Hepatocyte (in vitro differentiated cells): ENCODE data around the gene AQP12A. TPM values are rescaled to one million over a fixed set of nuclear protein-coding genes. Genes with fewer than 3 reads are reported as not detected.

Source experiments
- DNase-seq: peaks from one replicate; pipeline ENCODE4 v3.0.0-alpha.2; 2016; ENCODE audit warnings: low spot score
- H2AFZ ChIP-seq: fragments of 200-600 bp; sonication (generic); 2 replicates; pipeline ENCODE4 v1.6.0; 2016; ENCODE audit warnings: antibody characterized with exemption, mild to moderate bottlenecking
- H3K27ac ChIP-seq: fragments of 200-600 bp; sonication (generic); 2 replicates; pipeline ENCODE4 v1.5.1; 2016; ENCODE audit warnings: mild to moderate bottlenecking
- H3K27me3 ChIP-seq: fragments of 200-600 bp; sonication (generic); 2 replicates; pipeline ENCODE4 v1.6.1; 2016
- H3K36me3 ChIP-seq: fragments of 200-600 bp; sonication (generic); replicated peaks from 2 replicates; pipeline ENCODE4 v1.5.1; 2016; ENCODE audit warnings: low read depth; ENCODE audit not compliant: insufficient read depth
- H3K4me1 ChIP-seq: fragments of 200-600 bp; sonication (generic); 2 replicates; pipeline ENCODE4 v1.5.1; 2016; ENCODE audit warnings: mild to moderate bottlenecking, moderate library complexity; ENCODE audit not compliant: insufficient read depth
- H3K4me2 ChIP-seq: fragments of 200-600 bp; sonication (generic); 2 replicates; pipeline ENCODE4 v1.6.0; 2016
- H3K4me3 ChIP-seq: fragments of 200-600 bp; sonication (generic); 2 replicates; pipeline ENCODE4 v1.5.1; 2016; ENCODE audit warnings: mild to moderate bottlenecking
- H3K79me2 ChIP-seq: fragments of 200-600 bp; sonication (generic); 2 replicates; pipeline ENCODE4 v1.6.0; 2017; ENCODE audit warnings: mild to moderate bottlenecking
- H3K9me2 ChIP-seq: fragments of 200-600 bp; sonication (generic); replicated peaks from 2 replicates; pipeline ENCODE4 v1.6.0; 2017; ENCODE audit warnings: mild to moderate bottlenecking; ENCODE audit not compliant: insufficient read depth
- H3K9me3 ChIP-seq: fragments of 200-600 bp; sonication (generic); 2 replicates; pipeline ENCODE4 v1.5.1; 2016; ENCODE audit warnings: low read depth, mild to moderate bottlenecking
- H4K20me1 ChIP-seq: fragments of 200-600 bp; sonication (generic); 2 replicates; pipeline ENCODE4 v1.6.0; 2016; ENCODE audit warnings: mild to moderate bottlenecking; ENCODE audit not compliant: insufficient read depth, poor library complexity, severe bottlenecking
- EZH2 ChIP-seq: fragments of 200-600 bp; sonication (generic); IDR thresholded peaks from 2 replicates; pipeline ENCODE4 v1.6.1; 2016; ENCODE audit warnings: antibody characterized with exemption, mild to moderate bottlenecking, borderline replicate concordance
- EZH2phosphoT487 ChIP-seq: fragments of 200-600 bp; sonication (generic); IDR thresholded peaks from one replicate; pipeline ENCODE4 v1.6.1; 2018; ENCODE audit warnings: antibody characterized with exemption, mild to moderate bottlenecking, low read depth, moderate library complexity; ENCODE audit not compliant: unreplicated experiment, severe bottlenecking
- WGBS: methylation state at CpG from one replicate; pipeline ENCODE4 v1.1.6; 2016; ENCODE audit warnings: low lambda C conversion rate; ENCODE audit errors: missing lambda C conversion rate; 5-methylcytosine and 5-hydroxymethylcytosine counted together
- polyA plus RNA-seq: library from polyadenylated mRNA; unstranded; fragments of >200 nt; fragmentation: Nextera tagmentation; extraction: Ambion mirVana; gene quantifications from 2 replicates; pipeline ENCODE4 v1.2.1, GENCODE V29; 2016
- total RNA-seq: library from RNA; depleted of rRNA; stranded (reverse); fragments of >200 nt; gene quantifications from 2 replicates; pipeline ENCODE4 v1.2.3, GENCODE V29; 2014
- TF ChIP-seq, protein P1 (sequence below): fragments of 200-600 bp; sonication (generic); IDR thresholded peaks from 2 replicates; pipeline ENCODE4 v1.5.1; 2016; ENCODE audit warnings: antibody characterized with exemption, mild to moderate bottlenecking; ENCODE audit not compliant: poor library complexity

The AQP12A gene
- total and polyA plus RNA-seq, 2 experiments from 2014 or later = not detected

DNA sequence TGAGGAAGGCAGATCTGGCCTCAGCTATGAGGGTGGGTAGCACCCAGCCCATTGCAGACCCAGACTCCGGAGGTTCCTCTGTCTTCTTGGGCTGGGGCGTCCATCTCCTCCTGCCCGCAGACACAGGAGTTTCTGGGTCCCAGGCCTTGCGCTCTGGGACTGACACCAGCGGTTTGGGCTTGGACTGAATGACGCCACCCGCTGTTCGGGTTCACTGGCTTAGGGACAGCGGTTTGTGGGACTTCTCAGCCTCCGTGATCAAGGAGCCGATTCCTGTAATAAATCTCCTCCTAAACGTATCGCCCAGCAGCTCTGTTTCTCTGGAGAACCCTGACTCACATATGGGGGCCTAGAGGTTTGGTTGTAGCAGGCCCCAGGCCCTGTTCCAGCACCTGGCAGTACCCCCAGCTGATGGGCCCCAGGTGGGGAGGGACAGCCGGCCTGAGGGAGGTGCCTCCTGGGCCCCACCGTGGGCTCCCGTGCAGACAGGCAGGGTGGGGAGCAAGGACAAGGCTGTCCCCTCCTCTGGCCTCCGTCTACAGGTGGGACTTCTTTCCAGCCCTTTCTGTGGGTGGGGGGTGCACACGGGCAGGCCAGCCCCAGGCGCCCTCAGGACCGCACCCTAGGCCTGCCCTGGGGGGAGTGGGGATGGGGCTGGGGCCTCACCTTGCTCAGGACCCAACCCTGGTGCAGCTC lies 4.5 kb upstream of the AQP12A start:
- WGBS = 91% methylated on average over 17 of the region's 20 CpGs
- Histone ChIP-seq H3K4me2 (peak overlapping the region; percentile 35), H3K36me3 (no peaks in the 10 kb centered on the region), H4K20me1 (no peaks in the 10 kb centered on the region), H3K27ac (peak overlapping the region; percentile 37), H3K79me2 (no peaks in the 10 kb centered on the region), H2AFZ (no peak overlapping the region), H3K4me3 (no peak overlapping the region), H3K9me2 (no peaks in the 10 kb centered on the region), H3K4me1 (peaks cover 11% of the 10 kb centered on the region), H3K9me3 (no peaks in the 10 kb centered on the region), H3K27me3 (no peaks in the 10 kb centered on the region)
- DNase-seq = no peak
- TF ChIP-seq, protein P1, sequence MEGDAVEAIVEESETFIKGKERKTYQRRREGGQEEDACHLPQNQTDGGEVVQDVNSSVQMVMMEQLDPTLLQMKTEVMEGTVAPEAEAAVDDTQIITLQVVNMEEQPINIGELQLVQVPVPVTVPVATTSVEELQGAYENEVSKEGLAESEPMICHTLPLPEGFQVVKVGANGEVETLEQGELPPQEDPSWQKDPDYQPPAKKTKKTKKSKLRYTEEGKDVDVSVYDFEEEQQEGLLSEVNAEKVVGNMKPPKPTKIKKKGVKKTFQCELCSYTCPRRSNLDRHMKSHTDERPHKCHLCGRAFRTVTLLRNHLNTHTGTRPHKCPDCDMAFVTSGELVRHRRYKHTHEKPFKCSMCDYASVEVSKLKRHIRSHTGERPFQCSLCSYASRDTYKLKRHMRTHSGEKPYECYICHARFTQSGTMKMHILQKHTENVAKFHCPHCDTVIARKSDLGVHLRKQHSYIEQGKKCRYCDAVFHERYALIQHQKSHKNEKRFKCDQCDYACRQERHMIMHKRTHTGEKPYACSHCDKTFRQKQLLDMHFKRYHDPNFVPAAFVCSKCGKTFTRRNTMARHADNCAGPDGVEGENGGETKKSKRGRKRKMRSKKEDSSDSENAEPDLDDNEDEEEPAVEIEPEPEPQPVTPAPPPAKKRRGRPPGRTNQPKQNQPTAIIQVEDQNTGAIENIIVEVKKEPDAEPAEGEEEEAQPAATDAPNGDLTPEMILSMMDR = no peak
- TF ChIP-seq EZH2phosphoT487 = no peak
- TF ChIP-seq EZH2 = no peak

DNA sequence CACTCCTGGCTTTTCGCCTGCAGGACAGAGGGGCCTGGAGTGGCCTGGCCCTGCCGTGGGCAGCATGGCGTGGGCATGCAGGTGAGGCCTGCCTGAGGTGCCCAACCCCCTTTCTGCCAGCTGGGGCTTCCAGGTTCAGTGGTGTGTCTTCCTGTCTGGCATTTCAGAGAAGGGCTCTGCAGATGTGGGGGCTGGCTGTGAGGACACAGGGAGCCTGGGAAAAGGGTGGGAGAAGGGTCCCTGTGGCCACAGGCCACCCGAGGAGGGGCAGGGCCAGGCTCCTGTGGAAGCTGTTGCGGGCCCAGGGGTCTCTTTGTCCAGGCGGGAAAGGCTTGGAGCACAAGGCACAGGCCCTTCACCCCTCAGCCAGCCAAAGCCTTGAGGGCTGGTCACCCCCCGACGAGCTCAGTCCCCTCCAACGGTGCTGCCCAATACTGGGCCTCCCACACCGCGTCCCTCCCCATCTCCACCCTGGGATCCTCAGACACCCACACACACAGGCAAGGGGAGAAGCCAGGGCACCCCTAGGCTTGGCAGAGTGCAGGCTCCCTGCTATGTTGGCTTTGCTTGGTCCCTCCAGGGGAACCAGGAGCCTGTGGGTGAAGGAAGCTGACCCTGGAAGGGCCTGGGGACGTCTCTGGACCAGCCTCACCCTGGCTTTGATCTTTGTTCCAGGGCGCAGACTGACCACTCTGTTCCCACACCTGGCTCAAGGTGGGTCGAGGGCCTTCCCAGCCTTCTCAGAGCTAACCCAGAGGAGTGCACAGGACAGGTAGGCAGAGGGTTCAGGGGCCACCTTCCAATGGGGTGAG lies 3.7 kb upstream of the AQP12A start:
- H3K9me2 ChIP-seq = no peaks in the 10 kb centered on the region
- no peaks in the 10 kb centered on the region for H3K79me2 ChIP-seq
- H3K4me2 ChIP-seq = no peak overlapping the region
- no peaks in the 10 kb centered on the region for H3K27me3 ChIP-seq
- 97% methylated on average over 14 of the region's 14 CpGs for WGBS
- H3K4me1 ChIP-seq = peaks cover 11% of the 10 kb centered on the region
- no peaks in the 10 kb centered on the region for H3K9me3 ChIP-seq
- no peak overlapping the region for H3K4me3 ChIP-seq
- no peaks in the 10 kb centered on the region for H4K20me1 ChIP-seq
- no peak for DNase-seq
- H3K36me3 ChIP-seq = no peaks in the 10 kb centered on the region
- H3K27ac ChIP-seq = no peak overlapping the region
- H2AFZ ChIP-seq = no peak overlapping the region
- TF ChIP-seq EZH2 (no peak), EZH2phosphoT487 (no peak)
- TF ChIP-seq, protein P1 = no peak

DNA sequence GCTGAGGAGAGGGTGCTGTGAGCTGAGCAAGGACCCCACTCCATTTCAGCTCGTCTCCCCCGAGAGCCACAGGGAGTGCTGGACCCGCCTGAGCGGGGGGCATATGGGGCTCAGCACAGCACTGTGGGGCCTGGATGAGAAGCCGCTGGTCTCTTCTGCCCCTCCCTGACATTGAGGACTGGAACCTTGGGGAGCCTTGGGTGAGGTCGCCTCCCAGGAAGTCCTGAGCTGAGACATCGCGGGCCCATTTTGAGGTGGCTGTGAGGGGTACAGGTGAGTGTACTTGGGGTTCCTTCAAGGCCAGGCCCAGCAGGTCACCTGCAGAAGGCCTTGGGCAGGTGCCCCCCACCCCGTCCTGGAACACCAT lies 3.1 kb upstream of the AQP12A start:
- 96% methylated on average over 9 of the region's 9 CpGs for WGBS
- H3K27me3 ChIP-seq = no peaks in the 10 kb centered on the region
- TF ChIP-seq, protein P1 = no peak
- no peak for TF ChIP-seq EZH2

More for the DNA sequence above, 3.1 kb upstream of the AQP12A start:
- Histone ChIP-seq H3K79me2 (no peaks in the 10 kb centered on the region), H3K9me2 (no peaks in the 10 kb centered on the region), H4K20me1 (no peaks in the 10 kb centered on the region), H3K27ac (no peak overlapping the region), H3K4me2 (no peak overlapping the region), H3K9me3 (no peaks in the 10 kb centered on the region), H2AFZ (no peak overlapping the region), H3K36me3 (no peaks in the 10 kb centered on the region), H3K4me3 (no peak overlapping the region), H3K4me1 (peaks cover 11% of the 10 kb centered on the region)
- no peak for DNase-seq
